IMR-90 (cell line): ENCODE results near the gene MAP1LC3B2. TPM values are rescaled to one million over a fixed set of nuclear protein-coding genes. Genes with fewer than 3 reads are reported as not detected.

Experiments
- ATAC-seq: fragments of 200-7000 bp; cut with Tn5 transposase; 2 replicates; pipeline ENCODE4 v1.9.1; 2020; ENCODE audit warnings: low read depth, mild to moderate bottlenecking, moderate library complexity
- BruUV-seq: library from RNA; stranded (reverse); fragments of 400-500 nt; replicated peaks from 2 replicates; lab custom pipeline; 2021; lab: Mats Ljungman, UMichigan
- CTCF ChIA-PET: fragments of 300-600 bp; formaldehyde crosslinking; extraction: SDS; loops from one replicate; lab custom pipeline; 2021; ENCODE audit warnings: antibody characterized with exemption; lab: Yijun Ruan, JAX
- POLR2A ChIA-PET: fragments of 300-600 bp; sonication (Branson Sonifier 250); formaldehyde crosslinking; loops from one replicate; lab custom pipeline; 2022; ENCODE audit warnings: antibody characterized with exemption; ENCODE audit not compliant: unreplicated experiment; lab: Charles Lee
- DNase-seq: peaks from one replicate; pipeline ENCODE4 v3.0.0; 2013
- H2AFZ ChIP-seq: replicated peaks from 2 replicates; pipeline ENCODE3; 2013; ENCODE audit warnings: low read length, mild to moderate bottlenecking; ENCODE audit not compliant: poor library complexity
- H2AK5ac ChIP-seq: 2 replicates; pipeline ENCODE4 v1.6.1; 2013; ENCODE audit warnings: low read depth, low read length, inconsistent platforms
- H2AK9ac ChIP-seq: replicated peaks from 2 replicates; pipeline ENCODE3; 2013; ENCODE audit warnings: mild to moderate bottlenecking, low read depth, low read length, moderate library complexity; ENCODE audit not compliant: poor library complexity
- H2BK120ac ChIP-seq: 2 replicates; pipeline ENCODE4 v1.6.1; 2013; ENCODE audit warnings: low read depth, low read length, inconsistent platforms
- H2BK15ac ChIP-seq: 3 replicates; pipeline ENCODE4 v1.6.1; 2013; ENCODE audit warnings: low read depth, low read length, inconsistent platforms
- H2BK20ac ChIP-seq: 2 replicates; pipeline ENCODE4 v1.6.1; 2013; ENCODE audit warnings: low read depth, mild to moderate bottlenecking, inconsistent platforms, low read length, moderate library complexity
- H2BK5ac ChIP-seq: 2 replicates; pipeline ENCODE4 v1.6.1; 2013; ENCODE audit warnings: mild to moderate bottlenecking, low read depth, low read length, inconsistent platforms; ENCODE audit not compliant: poor library complexity, severe bottlenecking
- H3K14ac ChIP-seq: replicated peaks from 2 replicates; pipeline ENCODE4 v1.6.1; 2013; ENCODE audit warnings: low read depth, low read length, inconsistent platforms
- H3K18ac ChIP-seq: 2 replicates; pipeline ENCODE4 v1.6.1; 2013; ENCODE audit warnings: low read depth, low read length, control low read depth
- H3K23ac ChIP-seq: 2 replicates; pipeline ENCODE4 v1.6.1; 2013; ENCODE audit warnings: low read depth, low read length, inconsistent platforms
- H3K27ac ChIP-seq: 2 replicates; pipeline ENCODE4 v1.5.1; 2013; ENCODE audit warnings: mild to moderate bottlenecking, control low read depth, low read length; ENCODE audit not compliant: insufficient read depth
- H3K27me3 ChIP-seq: 2 replicates; pipeline ENCODE4 v1.6.1; 2013; ENCODE audit warnings: low read length; ENCODE audit not compliant: control insufficient read depth, insufficient read depth
- H3K36me3 ChIP-seq: 2 replicates; pipeline ENCODE4 v1.6.1; 2013; ENCODE audit warnings: low read length, mixed read lengths; ENCODE audit not compliant: control insufficient read depth, insufficient read depth
- H3K4ac ChIP-seq: 2 replicates; pipeline ENCODE4 v1.6.1; 2013; ENCODE audit warnings: low read depth, low read length, inconsistent platforms
- H3K4me1 ChIP-seq: 2 replicates; pipeline ENCODE4 v1.6.1; 2013; ENCODE audit warnings: low read length, mixed read lengths; ENCODE audit not compliant: control insufficient read depth, insufficient read depth
- H3K4me2 ChIP-seq: 2 replicates; pipeline ENCODE4 v1.6.1; 2013; ENCODE audit warnings: low read depth, mild to moderate bottlenecking, control low read depth, low read length, moderate library complexity
- H3K4me3 ChIP-seq: 2 replicates; pipeline ENCODE4 v1.5.1; 2013; ENCODE audit warnings: low read depth, mild to moderate bottlenecking, control low read depth, low read length, moderate library complexity; ENCODE audit not compliant: insufficient read depth
- H3K56ac ChIP-seq: 2 replicates; pipeline ENCODE4 v1.6.1; 2013; ENCODE audit warnings: low read length, inconsistent platforms; ENCODE audit not compliant: insufficient read depth; ENCODE audit errors: extremely low read depth
- H3K79me1 ChIP-seq, 2 experiments: 2 replicates each; pipeline ENCODE4 v1.6.1; 2013; ENCODE audit warnings: low read length in 2 of 2, inconsistent platforms in 1 of 2, low read depth in 1 of 2
- H3K9ac ChIP-seq: 2 replicates; pipeline ENCODE4 v1.6.1; 2013; ENCODE audit warnings: low read depth, low read length, control low read depth
- H3K9me1 ChIP-seq: 2 replicates; pipeline ENCODE4 v1.6.1; 2013; ENCODE audit warnings: low read length, inconsistent platforms; ENCODE audit not compliant: insufficient read depth
- H3K9me3 ChIP-seq: 2 replicates; pipeline ENCODE4 v1.6.1; 2013; ENCODE audit warnings: low read length; ENCODE audit not compliant: control insufficient read depth, insufficient read depth
- H4K20me1 ChIP-seq: 2 replicates; pipeline ENCODE4 v1.6.1; 2013; ENCODE audit warnings: low read length, inconsistent platforms; ENCODE audit not compliant: insufficient read depth
- H4K5ac ChIP-seq: 2 replicates; pipeline ENCODE4 v1.6.1; 2013; ENCODE audit warnings: mild to moderate bottlenecking, low read depth, low read length, control low read depth
- H4K8ac ChIP-seq, 2 experiments: 2 replicates each; pipeline ENCODE4 v1.6.1; 2013; ENCODE audit warnings: low read depth in 2 of 2, low read length in 2 of 2, control low read depth in 1 of 2, inconsistent platforms in 1 of 2
- H4K91ac ChIP-seq: 2 replicates; pipeline ENCODE4 v1.6.1; 2013; ENCODE audit warnings: low read depth, low read length, inconsistent platforms; ENCODE audit not compliant: insufficient read depth
- CEBPB ChIP-seq: IDR thresholded peaks from 2 replicates; pipeline ENCODE4 v1.6.1; 2012; ENCODE audit warnings: low read depth, low read length, improper control_type of control experiment
- CHD1 ChIP-seq: IDR thresholded peaks from 2 replicates; pipeline ENCODE4 v1.6.1; 2012; ENCODE audit warnings: low read depth, low read length, improper control_type of control experiment
- CTCF ChIP-seq: conservative IDR thresholded peaks from 2 replicates; pipeline ENCODE4 v1.5.1; 2012; ENCODE audit warnings: mild to moderate bottlenecking, low read depth, low read length, improper control_type of control experiment
- FOS ChIP-seq: fragments of 150-350 bp; IDR thresholded peaks from 2 replicates; pipeline ENCODE4 v1.6.1; 2016; ENCODE audit warnings: low read depth, low read length
- MAFK ChIP-seq: IDR thresholded peaks from 2 replicates; pipeline ENCODE4 v1.6.1; 2012; ENCODE audit warnings: low read depth, low read length, improper control_type of control experiment
- MAZ ChIP-seq: IDR thresholded peaks from 2 replicates; pipeline ENCODE4 v1.6.1; 2012; ENCODE audit warnings: low read depth, mild to moderate bottlenecking, low read length, improper control_type of control experiment, moderate library complexity, borderline replicate concordance
- MXI1 ChIP-seq: IDR thresholded peaks from 2 replicates; pipeline ENCODE4 v1.6.1; 2012; ENCODE audit warnings: low read depth, mild to moderate bottlenecking, low read length, moderate library complexity, borderline replicate concordance
- NFE2L2 ChIP-seq: fragments of 150-350 bp; IDR thresholded peaks from 2 replicates; pipeline ENCODE4 v1.6.1; 2016; ENCODE audit warnings: low read depth, mild to moderate bottlenecking, low read length
- RAD21 ChIP-seq: IDR thresholded peaks from 2 replicates; pipeline ENCODE4 v1.6.1; 2012; ENCODE audit warnings: low read length, improper control_type of control experiment
- RCOR1 ChIP-seq: IDR thresholded peaks from 2 replicates; pipeline ENCODE4 v1.6.1; 2012; ENCODE audit warnings: mild to moderate bottlenecking, low read length, improper control_type of control experiment; ENCODE audit not compliant: insufficient replicate concordance
- RFX5 ChIP-seq: IDR thresholded peaks from 2 replicates; pipeline ENCODE4 v1.8.0; 2012; ENCODE audit warnings: low read depth, mild to moderate bottlenecking, low read length, moderate library complexity
- SMC3 ChIP-seq: fragments of 150-350 bp; IDR thresholded peaks from 2 replicates; pipeline ENCODE4 v1.6.1; 2016; ENCODE audit warnings: low read depth, mild to moderate bottlenecking, antibody characterized with exemption, low read length, moderate library complexity
- WGBS, 2 experiments: methylation state at CpG; one replicate each; pipeline versions ENCODE4 v1.1.5 to v1.1.7; 2013; ENCODE audit warnings: missing lambda C conversion rate in 2 of 2; ENCODE audit not compliant: insufficient read length in 1 of 2; ENCODE audit errors: extremely low coverage in 2 of 2; 5-methylcytosine and 5-hydroxymethylcytosine counted together
- dilution Hi-C: fragments of 300-500 bp; cut with HindIII; formaldehyde crosslinking; loops from one replicate; pipeline ENCODE4 v1.14.3; 2018; ENCODE audit warnings: low sequenced_read_pairs; ENCODE audit not compliant: unreplicated experiment
- in situ Hi-C: fragments of 300-500 bp; cut with MboI; formaldehyde crosslinking; loops from 3 replicates; pipeline ENCODE4 v1.14.3; 2019; ENCODE audit warnings: low sequenced_read_pairs, inconsistent platforms, mixed read lengths
- intact Hi-C: fragments of 100-400 bp; cut with micrococcal nuclease; formaldehyde crosslinking; loops from 2 replicates; pipeline ENCODE4 v1.10.0; 2022
- polyA plus RNA-seq, 3 experiments: library from polyadenylated mRNA; depleted of rRNA; stranded (reverse); fragments of >200 nt; gene quantifications; 2 replicates each; pipeline ENCODE4 v1.2.3, GENCODE V29; 2012; ENCODE audit warnings: low replicate concordance in 1 of 3
- total RNA-seq: library from RNA; depleted of rRNA; stranded (reverse); fragments of >200 nt; gene quantifications from 2 replicates; pipeline ENCODE4 v1.2.3, GENCODE V29; 2012

Gene MAP1LC3B2
- total and polyA plus RNA-seq, 2 of the 4 experiments (the other 2 are of a cell fraction) = 1.4 TPM; not detected in 1

DNA sequence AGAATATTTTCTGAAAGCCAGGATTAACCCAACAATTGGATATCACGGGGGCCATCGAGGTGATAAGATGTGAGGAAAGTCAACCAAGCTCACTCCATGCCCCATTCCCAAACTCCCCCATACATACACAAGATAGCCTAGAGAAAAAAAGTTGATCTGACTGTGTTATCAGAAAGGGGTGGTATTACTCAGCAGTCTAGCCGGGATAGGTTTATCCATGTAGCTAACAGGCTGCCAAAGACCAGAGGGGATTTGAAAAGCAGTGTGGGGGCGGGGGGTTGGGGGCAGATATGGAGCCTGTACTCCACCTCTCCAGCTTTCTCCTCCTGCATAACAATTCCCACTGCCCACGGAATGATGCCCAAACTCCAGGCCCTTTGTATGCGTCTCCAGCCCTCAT, 13.2 kb upstream of the MAP1LC3B2 start:
- Histone ChIP-seq H3K9me1 (peaks cover 5% of the 10 kb centered on the region; the same call in 1 of the 2 replicates), H4K20me1 (no peaks in the 10 kb centered on the region), H3K56ac (no peak overlapping the region), H2BK5ac (no peak overlapping the region), H2BK20ac (no peak overlapping the region), H2BK120ac (no peak overlapping the region), H3K18ac (no peak overlapping the region), H4K91ac (no peak overlapping the region), H3K4me2 (no peak overlapping the region), H2AFZ (no peak overlapping the region), H3K14ac (no peak overlapping the region), H4K8ac (no peak overlapping the region), H3K9ac (no peak overlapping the region), H3K4me1 (peaks cover 6% of the 10 kb centered on the region), H3K27ac (no peak overlapping the region), H2AK9ac (no peak overlapping the region), H2AK5ac (no peak overlapping the region), H3K23ac (no peak overlapping the region), H4K5ac (no peak overlapping the region), H3K9me3 (no peaks in the 10 kb centered on the region), H3K4me3 (no peak overlapping the region), H2BK15ac (no peak overlapping the region), H3K79me1 (no peaks in the 10 kb centered on the region), H3K27me3 (no peaks in the 10 kb centered on the region), H3K36me3 (no peaks in the 10 kb centered on the region), H3K4ac (no peak overlapping the region)
- TF ChIP-seq NFE2L2 (no peak), FOS (no peak), SMC3 (no peak), MAZ (no peak), CHD1 (no peak), MAFK (no peak), CTCF (no peak), RCOR1 (no peak), CEBPB (no peak), MXI1 (no peak), RAD21 (no peak), RFX5 (no peak)
- ChIA-PET CTCF (no interaction called here), POLR2A (no interaction called here)
- intact Hi-C loops = no loop called here
- BruUV-seq = no TSS peak
- DNase-seq (no peak), ATAC-seq (no peak)
- dilution Hi-C loops = no loop called here
- 80% methylated on average over 2 of the region's 6 CpGs; no CpG with 5 or more reads in 1 of the 2 experiments for WGBS, 2 experiments
- in situ Hi-C loops = no loop called here
